Activated T-helper 17 cell treated with anti-CD3 and anti-CD28 coated beads, Interleukin-2, amount 50 U/mL, for 72 hours (primary cell): Measurements from ENCODE around the gene NCAM2. TPM values are rescaled to one million over a fixed set of nuclear protein-coding genes. Genes with fewer than 3 reads are reported as not detected.
"Not testable (repeated sequence)": the region's sequence is repeated elsewhere in the genome, so short reads cannot be mapped to it uniquely, and the experiment has no call there.

Source experiments
- ATAC-seq: fragments of 150-1000 bp; cut with Tn5 transposase; replicated peaks from 2 replicates; pipeline ENCODE4 v1.10.0; 2021; ENCODE audit warnings: mild to moderate bottlenecking, moderate library complexity
- H3K27ac Mint-ChIP-seq: one replicate; pipeline ENCODE4 v1.8.0; 2022; ENCODE audit warnings: mixed read lengths
- H3K27me3 Mint-ChIP-seq: one replicate; pipeline ENCODE4 v1.8.0; 2022; ENCODE audit warnings: mixed read lengths
- H3K36me3 Mint-ChIP-seq: one replicate; pipeline ENCODE4 v1.8.0; 2022; ENCODE audit warnings: low read depth, mild to moderate bottlenecking, mixed read lengths
- H3K4me1 Mint-ChIP-seq: one replicate; pipeline ENCODE4 v1.8.0; 2022; ENCODE audit warnings: mixed read lengths
- H3K4me3 Mint-ChIP-seq: one replicate; pipeline ENCODE4 v1.8.0; 2022; ENCODE audit warnings: mild to moderate bottlenecking, mixed read lengths
- H3K9me3 Mint-ChIP-seq: one replicate; pipeline ENCODE4 v1.8.0; 2022; ENCODE audit warnings: mixed read lengths
- total RNA-seq, 2 donors: library from RNA; stranded (reverse); gene quantifications; one replicate each; pipeline ENCODE4 v1.2.3, GENCODE V29; 2022

The NCAM2 gene
- total RNA-seq, 2 donors from 2014 or later, result not detected

GRCh38 chr21:21367583-21367982 is 369.4 kb downstream of the NCAM2 start:
- H3K4me1 Mint-ChIP-seq, result no peaks in the 10 kb centered on the region
- no peak overlapping the region for H3K27ac Mint-ChIP-seq
- H3K27me3 Mint-ChIP-seq, result no peaks in the 10 kb centered on the region
- H3K4me3 Mint-ChIP-seq, result no peak overlapping the region
- ATAC-seq, result no peak
- H3K36me3 Mint-ChIP-seq, result no peaks in the 10 kb centered on the region
- H3K9me3 Mint-ChIP-seq, result no peaks in the 10 kb centered on the region

- H3K4me3 Mint-ChIP-seq, result no peak overlapping the region
- no peaks in the 10 kb centered on the region for H3K4me1 Mint-ChIP-seq
- no peaks in the 10 kb centered on the region for H3K9me3 Mint-ChIP-seq
- H3K36me3 Mint-ChIP-seq, result no peaks in the 10 kb centered on the region
- H3K27me3 Mint-ChIP-seq, result no peaks in the 10 kb centered on the region
- ATAC-seq, result no peak
- H3K27ac Mint-ChIP-seq, result no peak overlapping the region
These were observed 375.8 kb downstream of the NCAM2 start for GRCh38 chr21:21373969-21374368.

DNA sequence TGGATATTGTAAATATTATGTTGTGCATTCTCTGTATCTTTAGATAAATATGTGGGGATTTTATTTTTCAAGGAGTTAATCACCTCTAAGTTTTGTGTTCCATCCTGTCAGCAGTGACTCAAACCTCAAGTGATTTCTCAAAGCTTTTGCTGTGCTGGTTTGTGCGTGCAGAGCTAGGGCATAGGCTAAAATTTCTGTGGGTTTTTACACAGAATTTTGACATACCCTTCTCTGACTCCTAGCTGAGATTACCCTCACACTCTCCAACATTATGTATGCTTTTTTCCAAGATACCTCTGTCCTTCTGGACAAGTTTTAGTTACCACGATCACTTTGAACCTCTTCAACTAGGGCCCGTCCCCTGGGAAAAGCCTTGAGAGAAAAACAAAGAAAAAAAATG is 384.9 kb downstream of the NCAM2 start:
- ATAC-seq, result no peak
- no peaks in the 10 kb centered on the region for H3K4me1 Mint-ChIP-seq
- H3K27me3 Mint-ChIP-seq, result no peaks in the 10 kb centered on the region
- H3K4me3 Mint-ChIP-seq, result no peak overlapping the region
- H3K9me3 Mint-ChIP-seq, result peaks cover 3% of the 10 kb centered on the region
- no peaks in the 10 kb centered on the region for H3K36me3 Mint-ChIP-seq
- no peak overlapping the region for H3K27ac Mint-ChIP-seq

DNA sequence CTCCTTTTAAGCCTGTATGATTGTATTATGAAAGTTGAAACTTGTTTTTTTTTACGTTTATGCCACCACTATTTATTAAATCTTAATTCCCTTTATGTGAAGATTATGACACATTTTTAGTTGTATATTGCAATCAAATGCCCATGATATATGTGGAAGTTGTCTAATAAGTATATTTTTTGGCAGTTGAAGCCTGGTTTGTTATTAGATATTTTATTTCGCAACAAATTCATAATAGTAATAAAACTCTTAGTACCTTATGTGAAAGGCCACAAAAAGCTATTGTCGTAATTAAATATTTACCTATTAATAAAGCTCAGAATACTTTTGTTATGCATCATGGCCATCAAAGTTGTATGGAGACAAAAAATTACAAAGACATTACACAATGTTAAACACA is 386.8 kb downstream of the NCAM2 start:
- ATAC-seq, result no peak
- Mint-ChIP-seq H3K4me3 (no peak overlapping the region), H3K27me3 (no peaks in the 10 kb centered on the region), H3K36me3 (no peaks in the 10 kb centered on the region), H3K9me3 (peaks cover 3% of the 10 kb centered on the region), H3K4me1 (no peaks in the 10 kb centered on the region), H3K27ac (no peak overlapping the region)

- H3K27ac Mint-ChIP-seq, result no peak overlapping the region
- H3K36me3 Mint-ChIP-seq, result no peaks in the 10 kb centered on the region
- ATAC-seq, result no peak
- H3K4me3 Mint-ChIP-seq, result no peak overlapping the region
- H3K4me1 Mint-ChIP-seq, result no peaks in the 10 kb centered on the region
- H3K27me3 Mint-ChIP-seq, result no peaks in the 10 kb centered on the region
- peaks cover 3% of the 10 kb centered on the region for H3K9me3 Mint-ChIP-seq
These were observed 387.2 kb downstream of the NCAM2 start for GRCh38 chr21:21385404-21385803.

GRCh38 chr21:21387916-21388315 is 389.7 kb downstream of the NCAM2 start:
- Mint-ChIP-seq H3K9me3 (no peaks in the 10 kb centered on the region), H3K27ac (no peak overlapping the region), H3K4me1 (no peaks in the 10 kb centered on the region), H3K36me3 (no peaks in the 10 kb centered on the region), H3K4me3 (no peak overlapping the region), H3K27me3 (no peaks in the 10 kb centered on the region)
- no peak for ATAC-seq

DNA sequence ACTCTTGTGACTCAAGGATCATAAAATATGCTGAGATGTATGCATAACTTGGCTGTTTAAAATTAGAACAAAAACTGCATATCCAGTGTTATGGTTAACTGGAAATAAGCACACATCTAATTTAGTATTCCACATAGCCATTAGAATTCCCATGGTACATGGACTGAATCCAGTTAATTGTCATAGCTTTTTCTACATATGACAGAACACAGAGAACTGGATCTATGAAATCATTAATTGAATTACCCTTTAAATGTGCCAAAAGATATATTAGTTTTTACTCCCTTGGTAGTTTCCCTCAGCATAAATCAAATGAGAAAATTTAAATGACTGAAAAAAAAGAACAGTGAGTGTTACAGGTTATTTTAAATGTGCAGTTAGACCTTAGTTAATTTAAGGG is 395.9 kb downstream of the NCAM2 start:
- H3K27me3 Mint-ChIP-seq, result no peaks in the 10 kb centered on the region
- no peaks in the 10 kb centered on the region for H3K36me3 Mint-ChIP-seq
- no peak overlapping the region for H3K4me3 Mint-ChIP-seq
- no peaks in the 10 kb centered on the region for H3K9me3 Mint-ChIP-seq
- no peaks in the 10 kb centered on the region for H3K4me1 Mint-ChIP-seq
- ATAC-seq, result no peak
- H3K27ac Mint-ChIP-seq, result no peak overlapping the region

- H3K27ac Mint-ChIP-seq, result no peak overlapping the region
These were observed 398.2 kb downstream of the NCAM2 start for GRCh38 chr21:21396424-21396823.

DNA sequence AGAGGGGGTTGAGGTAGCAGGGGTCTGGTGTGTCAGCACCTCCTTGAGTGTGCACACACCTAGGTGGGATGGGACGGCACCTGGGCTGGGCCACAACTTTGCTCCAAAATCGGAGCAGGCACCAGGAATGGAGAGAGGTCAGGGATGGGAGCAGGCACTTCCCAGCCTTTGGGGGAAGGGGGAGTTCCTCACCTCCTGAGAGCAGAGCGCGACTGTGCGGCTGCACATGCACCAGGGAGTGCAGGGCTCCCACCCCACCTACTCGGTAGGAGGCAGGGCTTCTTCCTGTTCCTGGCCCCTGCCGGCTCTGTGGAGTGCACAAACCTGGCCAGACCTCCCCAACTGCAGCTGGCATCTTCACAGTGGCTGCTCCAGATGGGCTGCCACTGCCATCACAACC is 399.3 kb downstream of the NCAM2 start:
- H3K4me3 Mint-ChIP-seq, result no peak overlapping the region
- H3K27ac Mint-ChIP-seq, result no peak overlapping the region
- no peaks in the 10 kb centered on the region for H3K36me3 Mint-ChIP-seq
- H3K27me3 Mint-ChIP-seq, result no peaks in the 10 kb centered on the region
- H3K9me3 Mint-ChIP-seq, result peaks cover 9% of the 10 kb centered on the region
- no peaks in the 10 kb centered on the region for H3K4me1 Mint-ChIP-seq
- ATAC-seq, result no peak

More at GRCh38 chr21:21396424-21396823, 398.2 kb downstream of the NCAM2 start:
- Mint-ChIP-seq H3K36me3 (no peaks in the 10 kb centered on the region), H3K4me3 (no peak overlapping the region), H3K9me3 (peaks cover 3% of the 10 kb centered on the region), H3K27me3 (no peaks in the 10 kb centered on the region), H3K4me1 (no peaks in the 10 kb centered on the region)
- ATAC-seq, result no peak

GRCh38 chr21:21401444-21401843 is 403.2 kb downstream of the NCAM2 start:
- Mint-ChIP-seq H3K36me3 (no peaks in the 10 kb centered on the region), H3K4me1 (no peaks in the 10 kb centered on the region), H3K9me3 (peaks cover 13% of the 10 kb centered on the region), H3K27me3 (no peaks in the 10 kb centered on the region), H3K27ac (no peak overlapping the region), H3K4me3 (no peak overlapping the region)
- no peak for ATAC-seq

- H3K36me3 Mint-ChIP-seq, H3K4me3 Mint-ChIP-seq, H3K27me3 Mint-ChIP-seq, ATAC-seq, H3K4me1 Mint-ChIP-seq, H3K27ac Mint-ChIP-seq: not testable (repeated sequence)
- peaks cover 13% of the 10 kb centered on the region for H3K9me3 Mint-ChIP-seq
These were observed 404.0 kb downstream of the NCAM2 start for GRCh38 chr21:21402187-21402586.

- not testable (repeated sequence) for H3K4me3 Mint-ChIP-seq, H3K27ac Mint-ChIP-seq, H3K27me3 Mint-ChIP-seq, H3K36me3 Mint-ChIP-seq, ATAC-seq, H3K4me1 Mint-ChIP-seq
- H3K9me3 Mint-ChIP-seq, result peaks cover 13% of the 10 kb centered on the region
These were observed 406.1 kb downstream of the NCAM2 start for GRCh38 chr21:21404261-21404660.

- ATAC-seq, result no peak
- H3K4me1 Mint-ChIP-seq, result no peaks in the 10 kb centered on the region
- no peaks in the 10 kb centered on the region for H3K27me3 Mint-ChIP-seq
- no peak overlapping the region for H3K27ac Mint-ChIP-seq
- no peaks in the 10 kb centered on the region for H3K36me3 Mint-ChIP-seq
- H3K9me3 Mint-ChIP-seq, result peaks cover 5% of the 10 kb centered on the region
- no peak overlapping the region for H3K4me3 Mint-ChIP-seq
These were observed 408.7 kb downstream of the NCAM2 start for GRCh38 chr21:21406921-21407320.

- Mint-ChIP-seq H3K4me3 (no peak overlapping the region), H3K27me3 (no peaks in the 10 kb centered on the region), H3K4me1 (no peaks in the 10 kb centered on the region), H3K9me3 (peaks cover 4% of the 10 kb centered on the region), H3K27ac (no peak overlapping the region), H3K36me3 (no peaks in the 10 kb centered on the region)
- ATAC-seq, result no peak
These were observed 413.9 kb downstream of the NCAM2 start for GRCh38 chr21:21412096-21412495.

DNA sequence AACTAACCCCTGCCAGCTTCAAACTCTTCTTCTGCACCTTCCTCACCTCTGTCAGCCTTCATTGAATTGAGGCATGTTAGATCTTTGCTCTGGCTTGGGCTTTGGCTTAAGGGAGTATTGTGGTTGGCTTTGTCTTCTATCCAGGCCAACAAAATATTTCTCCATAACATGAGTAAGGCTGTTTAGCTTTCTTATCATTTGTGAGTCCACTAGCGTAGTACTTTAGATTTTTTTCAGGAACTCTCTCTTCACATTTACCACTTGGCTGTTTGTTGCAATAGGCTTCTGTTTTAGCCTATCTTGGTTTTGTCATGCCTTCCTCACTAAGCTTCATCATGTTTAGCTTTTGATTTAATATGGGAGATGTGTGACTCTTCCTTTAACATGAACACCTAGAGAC is 417.5 kb downstream of the NCAM2 start:
- peaks cover 8% of the 10 kb centered on the region for H3K9me3 Mint-ChIP-seq
- no peak overlapping the region for H3K27ac Mint-ChIP-seq
- no peak for ATAC-seq

DNA sequence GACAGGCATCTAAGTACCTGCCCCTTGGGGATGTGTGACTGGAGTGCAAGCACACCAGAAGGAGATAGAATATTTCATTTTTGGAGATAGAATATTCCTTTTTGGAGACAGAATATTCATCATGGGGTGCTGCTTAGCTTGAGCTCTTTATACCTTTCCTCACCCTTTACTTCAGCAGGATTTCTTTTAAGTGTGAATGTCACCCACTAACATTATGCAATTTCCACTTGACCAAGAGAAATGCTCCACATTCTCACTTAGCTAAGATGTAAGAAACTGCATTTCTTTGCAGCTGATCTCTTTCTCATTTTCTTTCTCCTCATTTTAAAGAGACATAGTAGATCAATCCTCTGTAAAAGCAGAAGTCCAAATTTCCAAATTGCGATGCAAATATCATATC is 436.7 kb downstream of the NCAM2 start:
- no peaks in the 10 kb centered on the region for H3K36me3 Mint-ChIP-seq
- H3K4me3 Mint-ChIP-seq, result no peak overlapping the region
- H3K27me3 Mint-ChIP-seq, result no peaks in the 10 kb centered on the region
- H3K27ac Mint-ChIP-seq, result no peak overlapping the region
- ATAC-seq, result no peak
- peaks cover 5% of the 10 kb centered on the region for H3K9me3 Mint-ChIP-seq
- no peaks in the 10 kb centered on the region for H3K4me1 Mint-ChIP-seq

More for the DNA sequence above, 417.5 kb downstream of the NCAM2 start:
- no peaks in the 10 kb centered on the region for H3K36me3 Mint-ChIP-seq
- no peaks in the 10 kb centered on the region for H3K4me1 Mint-ChIP-seq
- H3K4me3 Mint-ChIP-seq, result no peak overlapping the region
- no peaks in the 10 kb centered on the region for H3K27me3 Mint-ChIP-seq
